Hepatocyte (in vitro differentiated cells): ENCODE data around the gene SPECC1L.

Experiments
- EZH2phosphoT487 ChIP-seq: fragments of 200-600 bp; sonication (generic); IDR thresholded peaks from one replicate; pipeline ENCODE4 v1.6.1; 2018; ENCODE audit warnings: antibody characterized with exemption, mild to moderate bottlenecking, low read depth, moderate library complexity; ENCODE audit not compliant: unreplicated experiment, severe bottlenecking
- TF ChIP-seq, protein P1 (sequence below): fragments of 200-600 bp; sonication (generic); IDR thresholded peaks from 2 replicates; pipeline ENCODE4 v1.5.1; 2016; ENCODE audit warnings: antibody characterized with exemption, mild to moderate bottlenecking; ENCODE audit not compliant: poor library complexity

GRCh38 chr22:24444729-24445466 is 174.3 kb downstream of the SPECC1L start:
- TF ChIP-seq, protein P1, sequence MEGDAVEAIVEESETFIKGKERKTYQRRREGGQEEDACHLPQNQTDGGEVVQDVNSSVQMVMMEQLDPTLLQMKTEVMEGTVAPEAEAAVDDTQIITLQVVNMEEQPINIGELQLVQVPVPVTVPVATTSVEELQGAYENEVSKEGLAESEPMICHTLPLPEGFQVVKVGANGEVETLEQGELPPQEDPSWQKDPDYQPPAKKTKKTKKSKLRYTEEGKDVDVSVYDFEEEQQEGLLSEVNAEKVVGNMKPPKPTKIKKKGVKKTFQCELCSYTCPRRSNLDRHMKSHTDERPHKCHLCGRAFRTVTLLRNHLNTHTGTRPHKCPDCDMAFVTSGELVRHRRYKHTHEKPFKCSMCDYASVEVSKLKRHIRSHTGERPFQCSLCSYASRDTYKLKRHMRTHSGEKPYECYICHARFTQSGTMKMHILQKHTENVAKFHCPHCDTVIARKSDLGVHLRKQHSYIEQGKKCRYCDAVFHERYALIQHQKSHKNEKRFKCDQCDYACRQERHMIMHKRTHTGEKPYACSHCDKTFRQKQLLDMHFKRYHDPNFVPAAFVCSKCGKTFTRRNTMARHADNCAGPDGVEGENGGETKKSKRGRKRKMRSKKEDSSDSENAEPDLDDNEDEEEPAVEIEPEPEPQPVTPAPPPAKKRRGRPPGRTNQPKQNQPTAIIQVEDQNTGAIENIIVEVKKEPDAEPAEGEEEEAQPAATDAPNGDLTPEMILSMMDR: no peak
- no peak for TF ChIP-seq EZH2phosphoT487
